Type B pancreatic cell (in vitro differentiated cells): ENCODE measurements around the gene PIGS. TPM values are rescaled to one million over a fixed set of nuclear protein-coding genes. Genes with fewer than 3 reads are reported as not detected.
A peak's percentile ranks its signal among the peaks of the same experiment; 100 is the strongest.

Source experiments
- DNase-seq: peaks from one replicate; pipeline ENCODE4 v3.0.0; 2021; ENCODE audit warnings: mixed read lengths; ENCODE audit not compliant: unreplicated experiment; ENCODE audit errors: extremely low spot score
- H3K27ac Mint-ChIP-seq: 2 replicates; pipeline ENCODE4 v1.8.0; 2021; ENCODE audit warnings: mild to moderate bottlenecking, mixed read lengths
- H3K27me3 Mint-ChIP-seq: 2 replicates; pipeline ENCODE4 v1.8.0; 2021; ENCODE audit warnings: mixed read lengths
- H3K36me3 Mint-ChIP-seq: 2 replicates; pipeline ENCODE4 v1.8.0; 2021; ENCODE audit warnings: mixed read lengths
- H3K4me1 Mint-ChIP-seq: one replicate; pipeline ENCODE4 v1.8.0; 2021; ENCODE audit warnings: mixed read lengths; ENCODE audit not compliant: unreplicated experiment
- H3K4me3 Mint-ChIP-seq: 2 replicates; pipeline ENCODE4 v1.8.0; 2021; ENCODE audit warnings: mild to moderate bottlenecking, mixed read lengths
- H3K9me3 Mint-ChIP-seq: 2 replicates; pipeline ENCODE4 v1.8.0; 2021; ENCODE audit warnings: mixed read lengths
- CTCF ChIP-seq: fragments of 200-600 bp; sonication (generic); conservative IDR thresholded peaks from 2 replicates; pipeline ENCODE4 v1.5.0; 2021; ENCODE audit warnings: antibody characterized with exemption, mild to moderate bottlenecking
- total RNA-seq: library from RNA; stranded (reverse); gene quantifications from 2 replicates; pipeline ENCODE4 v1.2.1, GENCODE V29; 2021; ENCODE audit warnings: low replicate concordance

The PIGS gene
- total RNA-seq, 1 donor from 2014 or later = 75.0 TPM

- DNase-seq = no peak
- H3K4me3 Mint-ChIP-seq = peak overlapping the region; percentile 51
- no peak overlapping the region for H3K27ac Mint-ChIP-seq
- TF ChIP-seq CTCF = no peak
- no peaks in the 10 kb centered on the region for H3K9me3 Mint-ChIP-seq
- peaks cover 31% of the 10 kb centered on the region for H3K4me1 Mint-ChIP-seq
- H3K36me3 Mint-ChIP-seq = peaks cover under 1% of the 10 kb centered on the region
- H3K27me3 Mint-ChIP-seq = no peaks in the 10 kb centered on the region
Measured at GRCh38 chr17:28548417-28549130, 22.8 kb downstream of the PIGS start.

GRCh38 chr17:28547623-28548416 is 23.5 kb downstream of the PIGS start:
- Mint-ChIP-seq H3K27me3 (no peaks in the 10 kb centered on the region), H3K36me3 (no peaks in the 10 kb centered on the region), H3K27ac (no peak overlapping the region), H3K9me3 (no peaks in the 10 kb centered on the region), H3K4me3 (peak overlapping the region; percentile 51), H3K4me1 (peaks cover 26% of the 10 kb centered on the region)
- DNase-seq = peak; percentile 84
- TF ChIP-seq CTCF = peak; percentile 88

GRCh38 chr17:28547096-28547622 is 24.2 kb downstream of the PIGS start:
- no peak for TF ChIP-seq CTCF
- H3K9me3 Mint-ChIP-seq = no peaks in the 10 kb centered on the region
- DNase-seq = no peak
- H3K27me3 Mint-ChIP-seq = no peaks in the 10 kb centered on the region
- H3K4me1 Mint-ChIP-seq = peaks cover 23% of the 10 kb centered on the region
- H3K27ac Mint-ChIP-seq = no peak overlapping the region
- H3K4me3 Mint-ChIP-seq = no peak overlapping the region
- no peaks in the 10 kb centered on the region for H3K36me3 Mint-ChIP-seq

GRCh38 chr17:28545787-28546415 is 25.4 kb downstream of the PIGS start:
- Mint-ChIP-seq H3K9me3 (no peaks in the 10 kb centered on the region), H3K36me3 (no peaks in the 10 kb centered on the region), H3K27ac (no peak overlapping the region), H3K27me3 (no peaks in the 10 kb centered on the region), H3K4me3 (no peak overlapping the region), H3K4me1 (peaks cover 16% of the 10 kb centered on the region)
- no peak for DNase-seq
- TF ChIP-seq CTCF = no peak

- no peak for TF ChIP-seq CTCF
- DNase-seq = no peak
- Mint-ChIP-seq H3K27ac (no peak overlapping the region), H3K9me3 (no peaks in the 10 kb centered on the region), H3K4me3 (no peak overlapping the region), H3K27me3 (no peaks in the 10 kb centered on the region), H3K36me3 (no peaks in the 10 kb centered on the region), H3K4me1 (peaks cover 12% of the 10 kb centered on the region)
Measured at GRCh38 chr17:28545141-28545503, 26.2 kb downstream of the PIGS start.
